ENCODE measurements around the gene PODXL2. TPM values are rescaled to one million over a fixed set of nuclear protein-coding genes. Genes with fewer than 3 reads are reported as not detected.
A peak's percentile ranks its signal among the peaks of the same experiment; 100 is the strongest.
"Not testable (repeated sequence)": the region's sequence is repeated elsewhere in the genome, so short reads cannot be mapped to it uniquely, and the experiment has no call there.

Gene PODXL2
- total and polyA plus RNA-seq, 4 experiments from 2014 or later: 3.3 to 8.0 (median 5.5) TPM

DNA sequence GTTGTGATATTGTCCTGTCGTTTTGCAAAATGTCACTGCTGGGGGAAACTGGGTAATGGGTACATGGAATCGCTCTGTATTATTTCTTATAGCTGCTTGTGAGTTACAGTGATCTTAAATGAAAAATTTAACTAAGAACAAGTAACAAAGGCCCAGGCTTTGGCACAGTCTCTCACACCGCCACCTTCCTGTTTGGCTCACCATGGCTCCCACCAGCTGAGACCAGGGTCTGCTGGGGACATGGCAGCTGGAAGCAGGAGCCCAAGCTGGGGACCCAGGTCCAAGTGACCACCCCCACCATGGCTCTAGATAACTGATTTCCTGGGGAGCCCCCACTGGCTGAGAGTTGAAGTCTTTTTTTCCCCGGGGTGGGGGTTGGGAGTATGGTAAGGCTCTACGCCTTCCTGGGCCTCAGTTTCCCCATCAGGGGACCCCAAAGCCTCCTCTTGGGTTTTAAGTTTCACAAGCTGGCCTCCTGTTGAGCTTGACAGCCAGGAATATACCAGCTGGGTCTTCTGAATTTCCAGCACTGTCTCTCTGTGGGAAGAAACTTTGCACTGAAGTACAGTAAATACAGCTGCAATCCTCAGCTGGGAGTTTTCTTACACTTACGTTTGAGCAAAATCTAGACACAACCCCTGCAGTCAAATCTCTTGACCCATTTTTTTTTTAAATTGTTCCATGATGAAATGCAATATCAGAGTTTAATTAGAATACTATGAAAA, 69.9 kb downstream of the PODXL2 start:
- Mint-ChIP-seq H3K36me3 (no peaks in the 10 kb centered on the region), H3K4me1 (peaks cover 0 to 4% (median 2%) of the 10 kb centered on the region in 4 donors), H3K27me3 (peaks cover 2 to 8% of the 10 kb centered on the region in 2 donors), H3K9me3 (peaks cover 0 to 6% (median 1%) of the 10 kb centered on the region in 8 donors), H3K4me3 (no peak overlapping the region), H3K27ac (no peak overlapping the region)
- CTCF ChIA-PET (ENCODE audit: partially characterized antibody): interaction anchor here (2.7 kb wide), 1 partner anchor 124 kb away, joined by 12 read pairs; no protein-coding TSS in a partner anchor
- no peak overlapping the region for H3K4me3 ChIP-seq (ENCODE audit: low read length in 2 of 2)
- H3K36me3 ChIP-seq (ENCODE audit: insufficient read depth, low read length): no peaks in the 10 kb centered on the region
- no peaks in the 10 kb centered on the region for H3K4me1 ChIP-seq (ENCODE audit: insufficient read depth, low read length)
- intact Hi-C loops (cut with micrococcal nuclease): no loop called here
- no peak for DNase-seq
- no peak overlapping the region for H3K27ac ChIP-seq (ENCODE audit: low read depth, low read length)
- H3K27me3 ChIP-seq (ENCODE audit: insufficient read depth, low read length): no peaks in the 10 kb centered on the region
- no peaks in the 10 kb centered on the region for H3K9me3 ChIP-seq (ENCODE audit: control insufficient read depth in 1 of 2, low read length in 2 of 2)
- POLR2A ChIA-PET (ENCODE audit: partially characterized antibody): no interaction called here

GRCh38 chr3:127699416-127700300, 70.7 kb downstream of the PODXL2 start:
- Mint-ChIP-seq H3K9me3 (peaks cover 0 to 7% (median 2%) of the 10 kb centered on the region in 8 donors), H3K4me1 (peaks cover 0 to 4% (median 2%) of the 10 kb centered on the region in 4 donors), H3K4me3 (no peak overlapping the region), H3K27me3 (peaks cover 2 to 11% of the 10 kb centered on the region in 2 donors), H3K36me3 (no peaks in the 10 kb centered on the region), H3K27ac (peak overlapping the region in 1 of 7 donors; percentile 17)
- no peak overlapping the region for H3K4me3 ChIP-seq (ENCODE audit: low read length in 2 of 2)
- CTCF ChIA-PET (ENCODE audit: partially characterized antibody): interaction anchor here (2.7 kb wide), 1 partner anchor 124 kb away, joined by 12 read pairs; no protein-coding TSS in a partner anchor
- H3K27ac ChIP-seq (ENCODE audit: low read depth, low read length): no peak overlapping the region
- no peaks in the 10 kb centered on the region for H3K4me1 ChIP-seq (ENCODE audit: insufficient read depth, low read length)
- no peaks in the 10 kb centered on the region for H3K9me3 ChIP-seq (ENCODE audit: control insufficient read depth in 1 of 2, low read length in 2 of 2)
- intact Hi-C loops (cut with micrococcal nuclease): no loop called here
- no peaks in the 10 kb centered on the region for H3K27me3 ChIP-seq (ENCODE audit: insufficient read depth, low read length)
- POLR2A ChIA-PET (ENCODE audit: partially characterized antibody): no interaction called here
- DNase-seq: no peak
- H3K36me3 ChIP-seq (ENCODE audit: insufficient read depth, low read length): no peaks in the 10 kb centered on the region

DNA sequence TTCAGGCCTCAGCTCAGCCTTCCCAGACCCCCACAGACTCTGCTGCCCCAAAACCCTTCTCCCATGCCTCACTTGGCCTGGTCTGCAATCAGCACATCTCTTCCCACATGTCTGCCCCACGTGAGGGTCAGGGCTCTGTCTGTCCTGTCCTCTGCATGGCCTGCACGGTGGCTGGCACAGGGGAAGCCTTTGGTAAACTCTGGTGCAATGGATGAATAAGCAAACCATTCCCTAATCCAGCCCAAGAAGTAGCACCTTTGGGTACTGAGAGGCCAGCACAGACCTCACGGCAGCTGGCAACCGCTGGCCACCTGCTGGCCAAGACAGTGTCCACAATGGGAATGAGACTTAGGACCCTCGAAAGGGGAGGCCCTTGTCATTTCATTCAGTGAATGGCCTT, 71.4 kb downstream of the PODXL2 start:
- H3K4me3 ChIP-seq (ENCODE audit: low read length in 2 of 2): no peak overlapping the region
- Mint-ChIP-seq H3K27ac (no peak overlapping the region), H3K4me3 (no peak overlapping the region), H3K27me3 (peaks cover 3 to 15% of the 10 kb centered on the region in 2 donors), H3K4me1 (peaks cover 0 to 4% (median 2%) of the 10 kb centered on the region in 4 donors), H3K36me3 (no peaks in the 10 kb centered on the region), H3K9me3 (peaks cover 0 to 8% (median 2%) of the 10 kb centered on the region in 8 donors)
- no peaks in the 10 kb centered on the region for H3K36me3 ChIP-seq (ENCODE audit: insufficient read depth, low read length)
- no peak for DNase-seq
- no peak overlapping the region for H3K27ac ChIP-seq (ENCODE audit: low read depth, low read length)
- CTCF ChIA-PET (ENCODE audit: partially characterized antibody): interaction anchor here (2.7 kb wide), 1 partner anchor 125 kb away, joined by 12 read pairs; no protein-coding TSS in a partner anchor
- POLR2A ChIA-PET (ENCODE audit: partially characterized antibody): no interaction called here
- no peaks in the 10 kb centered on the region for H3K9me3 ChIP-seq (ENCODE audit: control insufficient read depth in 1 of 2, low read length in 2 of 2)
- no peaks in the 10 kb centered on the region for H3K27me3 ChIP-seq (ENCODE audit: insufficient read depth, low read length)
- intact Hi-C loops (cut with micrococcal nuclease): no loop called here
- H3K4me1 ChIP-seq (ENCODE audit: insufficient read depth, low read length): no peaks in the 10 kb centered on the region

DNA sequence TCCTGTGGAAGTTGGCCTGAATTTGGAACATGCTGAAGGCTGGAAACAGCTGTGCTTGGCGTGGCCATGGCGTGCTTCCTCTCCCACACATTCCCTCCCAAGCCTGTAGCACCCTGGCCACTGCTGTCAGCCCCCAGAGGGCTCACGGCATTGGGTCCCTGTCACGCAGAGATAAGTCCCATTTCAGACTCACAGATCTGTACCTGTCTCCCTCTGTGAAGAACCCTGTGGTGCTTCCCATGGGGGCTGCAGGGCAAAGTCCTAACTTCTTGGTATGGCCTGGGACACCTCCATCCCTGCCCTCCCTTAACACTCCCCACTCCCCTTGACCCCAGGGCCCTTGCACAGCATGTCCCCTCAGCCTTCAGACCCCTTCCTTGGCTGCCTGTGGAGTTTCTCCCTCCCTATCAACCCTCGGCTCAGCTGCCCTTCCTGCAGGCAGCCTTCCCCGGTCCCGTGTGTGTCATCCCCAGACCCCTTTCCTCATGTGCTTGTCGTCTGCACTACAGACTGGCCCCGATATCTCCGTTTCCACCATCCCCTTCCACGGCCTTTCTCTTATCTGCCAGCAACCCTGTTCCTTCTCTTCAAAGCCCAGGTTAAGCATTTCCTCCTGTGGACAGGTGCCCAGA, 72.4 kb downstream of the PODXL2 start:
- ChIA-PET CTCF (ENCODE audit: partially characterized antibody) (no interaction called here), POLR2A (ENCODE audit: partially characterized antibody) (no interaction called here)
- no peaks in the 10 kb centered on the region for H3K36me3 ChIP-seq (ENCODE audit: insufficient read depth, low read length)
- DNase-seq: no peak
- Mint-ChIP-seq H3K4me3 (no peak overlapping the region), H3K9me3 (peaks cover 0 to 8% (median 2%) of the 10 kb centered on the region in 8 donors), H3K27me3 (peaks cover 3 to 15% of the 10 kb centered on the region in 2 donors), H3K4me1 (peaks cover 0 to 4% (median 2%) of the 10 kb centered on the region in 4 donors), H3K36me3 (no peaks in the 10 kb centered on the region), H3K27ac (no peak overlapping the region)
- intact Hi-C loops (cut with micrococcal nuclease): no loop called here
- no peaks in the 10 kb centered on the region for H3K27me3 ChIP-seq (ENCODE audit: insufficient read depth, low read length)
- H3K4me3 ChIP-seq (ENCODE audit: low read length in 2 of 2): no peak overlapping the region
- no peaks in the 10 kb centered on the region for H3K4me1 ChIP-seq (ENCODE audit: insufficient read depth, low read length)
- no peaks in the 10 kb centered on the region for H3K9me3 ChIP-seq (ENCODE audit: control insufficient read depth in 1 of 2, low read length in 2 of 2)
- no peak overlapping the region for H3K27ac ChIP-seq (ENCODE audit: low read depth, low read length)

GRCh38 chr3:127702151-127702578, 73.2 kb downstream of the PODXL2 start:
- POLR2A ChIA-PET (ENCODE audit: partially characterized antibody): no interaction called here
- intact Hi-C loops (cut with micrococcal nuclease): no loop called here
- H3K27me3 ChIP-seq (ENCODE audit: insufficient read depth, low read length): no peaks in the 10 kb centered on the region
- H3K4me1 ChIP-seq (ENCODE audit: insufficient read depth, low read length): no peaks in the 10 kb centered on the region
- CTCF ChIA-PET (ENCODE audit: partially characterized antibody): no interaction called here
- Mint-ChIP-seq H3K27ac (no peak overlapping the region), H3K27me3 (peaks cover 3 to 15% of the 10 kb centered on the region in 2 donors), H3K36me3 (no peaks in the 10 kb centered on the region), H3K4me1 (peaks cover 0 to 4% (median 2%) of the 10 kb centered on the region in 4 donors), H3K9me3 (peaks cover 0 to 8% (median 2%) of the 10 kb centered on the region in 8 donors), H3K4me3 (no peak overlapping the region)
- no peaks in the 10 kb centered on the region for H3K36me3 ChIP-seq (ENCODE audit: insufficient read depth, low read length)
- no peak overlapping the region for H3K27ac ChIP-seq (ENCODE audit: low read depth, low read length)
- H3K9me3 ChIP-seq (ENCODE audit: control insufficient read depth in 1 of 2, low read length in 2 of 2): no peaks in the 10 kb centered on the region
- no peak overlapping the region for H3K4me3 ChIP-seq (ENCODE audit: low read length in 2 of 2)
- no peak for DNase-seq

DNA sequence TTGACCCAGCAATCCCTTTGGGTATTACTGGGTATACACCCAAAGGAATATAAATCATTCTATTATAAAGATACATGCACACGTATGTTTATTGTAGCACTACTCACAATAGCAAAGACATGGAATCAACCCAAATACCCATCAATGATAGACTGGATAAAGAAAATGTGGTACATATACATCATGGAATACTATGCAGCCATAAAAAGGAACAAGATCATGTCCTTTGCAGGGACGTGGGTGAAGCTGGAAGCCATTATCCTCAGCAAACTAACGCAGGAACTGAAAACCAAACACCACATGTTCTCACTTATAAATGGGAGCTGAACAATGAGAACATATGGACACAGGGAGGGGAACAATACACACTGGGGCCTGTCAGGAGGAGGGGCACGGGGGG, 75.9 kb downstream of the PODXL2 start:
- H3K4me3 Mint-ChIP-seq; H3K27ac ChIP-seq (ENCODE audit: low read depth, low read length); H3K36me3 Mint-ChIP-seq; H3K4me1 Mint-ChIP-seq; H3K9me3 Mint-ChIP-seq; H3K27ac Mint-ChIP-seq; intact Hi-C loops (cut with micrococcal nuclease); H3K4me1 ChIP-seq (ENCODE audit: insufficient read depth, low read length); H3K27me3 ChIP-seq (ENCODE audit: insufficient read depth, low read length); H3K36me3 ChIP-seq (ENCODE audit: insufficient read depth, low read length); H3K9me3 ChIP-seq (ENCODE audit: control insufficient read depth in 1 of 2, low read length in 2 of 2); POLR2A ChIA-PET (ENCODE audit: partially characterized antibody); CTCF ChIA-PET (ENCODE audit: partially characterized antibody); DNase-seq; H3K4me3 ChIP-seq (ENCODE audit: low read length in 2 of 2): not testable (repeated sequence)
- peaks cover 3 to 15% of the 10 kb centered on the region in 2 donors for H3K27me3 Mint-ChIP-seq

DNA sequence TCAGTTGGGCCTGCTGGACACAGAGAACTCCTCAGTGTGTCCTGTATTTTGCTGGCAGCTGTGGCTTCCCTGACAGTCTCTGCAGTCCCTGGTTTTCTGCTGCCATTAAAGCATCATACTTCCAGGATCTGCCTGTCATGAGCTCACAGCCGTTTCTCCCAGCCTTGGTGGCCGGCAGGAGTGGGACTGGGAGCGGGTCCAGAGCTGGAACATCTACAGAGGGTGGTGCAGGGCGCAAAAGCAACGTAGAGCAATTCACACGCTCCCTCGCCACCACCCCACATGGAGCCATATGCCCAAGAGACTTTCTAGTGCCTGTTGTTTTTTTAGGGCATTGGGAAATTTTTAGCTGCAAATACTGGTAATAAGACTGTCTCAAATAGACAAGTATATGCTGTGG, 77.3 kb downstream of the PODXL2 start:
- H3K27ac ChIP-seq (ENCODE audit: low read depth, low read length): no peak overlapping the region
- ChIA-PET POLR2A (ENCODE audit: partially characterized antibody) (no interaction called here), CTCF (ENCODE audit: partially characterized antibody) (interaction anchor here (1.1 to 1.5 kb wide), 2 partner anchors 11 to 12 kb away, joined by 3 read pairs; no protein-coding TSS in a partner anchor)
- no peaks in the 10 kb centered on the region for H3K9me3 ChIP-seq (ENCODE audit: control insufficient read depth in 1 of 2, low read length in 2 of 2)
- DNase-seq: no peak
- Mint-ChIP-seq H3K36me3 (no peaks in the 10 kb centered on the region), H3K4me1 (no peaks in the 10 kb centered on the region), H3K27ac (no peak overlapping the region), H3K27me3 (peaks cover 3 to 15% of the 10 kb centered on the region in 2 donors), H3K9me3 (peaks cover 0 to 8% (median 2%) of the 10 kb centered on the region in 8 donors), H3K4me3 (no peak overlapping the region)
- no peak overlapping the region for H3K4me3 ChIP-seq (ENCODE audit: low read length in 2 of 2)
- H3K4me1 ChIP-seq (ENCODE audit: insufficient read depth, low read length): no peaks in the 10 kb centered on the region
- no peaks in the 10 kb centered on the region for H3K27me3 ChIP-seq (ENCODE audit: insufficient read depth, low read length)
- intact Hi-C loops (cut with micrococcal nuclease): no loop called here
- no peaks in the 10 kb centered on the region for H3K36me3 ChIP-seq (ENCODE audit: insufficient read depth, low read length)
